RWPE2 (cell line): ENCODE results near the gene TRIM24.

Experiments
- ATAC-seq: fragments of 200-7000 bp; cut with Tn5 transposase; 3 replicates; pipeline ENCODE4 v1.9.1; 2021; ENCODE audit warnings: low read depth
- DNase-seq: peaks from one replicate; pipeline ENCODE4 v3.0.0-alpha.2; 2020; ENCODE audit warnings: low spot score
- H3K27ac ChIP-seq: fragments of 450-650 bp; 2 replicates; pipeline ENCODE4 v1.5.1; 2017; ENCODE audit warnings: mild to moderate bottlenecking; ENCODE audit not compliant: poor library complexity, severe bottlenecking
- H3K27me3 ChIP-seq: fragments of 250-450 bp; sonication (Bioruptor Pico); 2 replicates; pipeline ENCODE4 v1.5.1; 2021; ENCODE audit warnings: mild to moderate bottlenecking, moderate library complexity; ENCODE audit not compliant: insufficient read depth, poor library complexity, severe bottlenecking
- H3K36me3 ChIP-seq: fragments of 250-450 bp; sonication (Bioruptor Pico); 2 replicates; pipeline ENCODE4 v1.5.1; 2020; ENCODE audit warnings: low read depth, mild to moderate bottlenecking, moderate library complexity
- H3K4me1 ChIP-seq: fragments of 250-450 bp; sonication (Bioruptor Pico); 2 replicates; pipeline ENCODE4 v1.5.1; 2021; ENCODE audit warnings: mild to moderate bottlenecking, moderate library complexity; ENCODE audit not compliant: insufficient read depth, poor library complexity, severe bottlenecking
- H3K4me3 ChIP-seq: fragments of 250-450 bp; sonication (Bioruptor Pico); 2 replicates; pipeline ENCODE4 v1.5.1; 2021; ENCODE audit warnings: mild to moderate bottlenecking, moderate library complexity; ENCODE audit not compliant: severe bottlenecking
- H3K9me3 ChIP-seq: fragments of 250-450 bp; sonication (Bioruptor Pico); 2 replicates; pipeline ENCODE4 v1.5.1; 2021; ENCODE audit warnings: mild to moderate bottlenecking, moderate library complexity; ENCODE audit not compliant: severe bottlenecking
- CTCF ChIP-seq: fragments of 450-650 bp; IDR thresholded peaks from one replicate; pipeline ENCODE4 v1.5.1; 2017; ENCODE audit warnings: mild to moderate bottlenecking, moderate library complexity; ENCODE audit not compliant: poor library complexity, severe bottlenecking

TRIM24 gene

GRCh38 chr7:138435231-138435919, 24.7 kb upstream of the TRIM24 start:
- no peak for DNase-seq
- no peaks in the 10 kb centered on the region for H3K27me3 ChIP-seq

DNA sequence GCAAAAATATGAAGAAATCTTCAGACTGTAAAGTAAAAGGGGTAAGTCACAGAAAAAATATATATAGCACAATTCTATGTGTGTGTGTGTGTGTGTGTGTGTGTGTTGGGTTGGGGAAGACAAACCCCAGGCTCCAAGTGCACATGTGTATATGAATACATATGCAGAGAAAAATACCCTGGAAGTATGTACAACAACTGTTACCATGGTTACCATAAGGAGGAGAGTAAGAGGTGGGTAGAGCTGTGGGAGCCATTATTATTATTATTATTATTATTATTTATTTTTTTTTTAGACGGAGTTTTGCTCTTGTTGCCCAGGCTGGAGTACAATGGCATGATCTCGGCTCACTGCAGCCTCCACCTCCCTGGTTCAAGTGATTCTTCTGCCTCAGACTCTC, 23.7 kb upstream of the TRIM24 start:
- DNase-seq (no peak), ATAC-seq (no peak)
- Histone ChIP-seq H3K4me3 (no peak overlapping the region), H3K9me3 (peaks cover 6% of the 10 kb centered on the region), H3K36me3 (no peaks in the 10 kb centered on the region), H3K4me1 (no peaks in the 10 kb centered on the region), H3K27ac (no peak overlapping the region), H3K27me3 (no peaks in the 10 kb centered on the region)
- TF ChIP-seq CTCF, result no peak

More at GRCh38 chr7:138435231-138435919, 24.7 kb upstream of the TRIM24 start:
- no peaks in the 10 kb centered on the region for H3K4me1 ChIP-seq
- no peaks in the 10 kb centered on the region for H3K36me3 ChIP-seq
- no peak overlapping the region for H3K4me3 ChIP-seq
- H3K9me3 ChIP-seq, result peaks cover 6% of the 10 kb centered on the region
- no peak overlapping the region for H3K27ac ChIP-seq
- ATAC-seq, result no peak
- TF ChIP-seq CTCF, result no peak

DNA sequence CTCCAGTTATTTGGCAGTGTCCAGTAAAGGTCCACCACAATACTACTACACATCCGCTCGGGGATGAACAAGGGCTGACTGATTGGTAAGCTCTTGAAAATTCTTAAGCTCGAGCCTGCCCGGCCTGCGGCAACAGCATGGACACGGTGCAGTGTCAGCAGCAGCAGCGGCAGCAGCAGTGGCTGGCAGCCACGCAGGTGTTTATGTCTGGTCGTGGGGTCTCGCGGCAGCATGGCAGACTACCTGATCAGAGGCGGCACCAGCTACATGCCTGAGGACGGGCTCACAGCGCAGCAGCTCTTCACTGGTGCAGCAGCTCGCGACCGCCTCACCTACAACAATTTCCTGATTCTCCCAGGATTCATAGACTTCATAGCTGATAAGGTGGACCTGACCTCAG, 19.6 kb upstream of the TRIM24 start:
- DNase-seq, result no peak
- no peaks in the 10 kb centered on the region for H3K27me3 ChIP-seq
- no peak for ATAC-seq
- TF ChIP-seq CTCF, result no peak
- no peak overlapping the region for H3K27ac ChIP-seq
- H3K4me1 ChIP-seq, result no peaks in the 10 kb centered on the region
- H3K9me3 ChIP-seq, result no peaks in the 10 kb centered on the region
- H3K36me3 ChIP-seq, result no peaks in the 10 kb centered on the region
- H3K4me3 ChIP-seq, result no peak overlapping the region

- Histone ChIP-seq H3K27me3 (no peaks in the 10 kb centered on the region), H3K27ac (no peak overlapping the region), H3K36me3 (no peaks in the 10 kb centered on the region), H3K4me1 (no peaks in the 10 kb centered on the region), H3K9me3 (no peaks in the 10 kb centered on the region), H3K4me3 (no peak overlapping the region)
- DNase-seq (no peak), ATAC-seq (no peak)
- no peak for TF ChIP-seq CTCF
These were observed 17.2 kb upstream of the TRIM24 start for GRCh38 chr7:138442822-138443221.

DNA sequence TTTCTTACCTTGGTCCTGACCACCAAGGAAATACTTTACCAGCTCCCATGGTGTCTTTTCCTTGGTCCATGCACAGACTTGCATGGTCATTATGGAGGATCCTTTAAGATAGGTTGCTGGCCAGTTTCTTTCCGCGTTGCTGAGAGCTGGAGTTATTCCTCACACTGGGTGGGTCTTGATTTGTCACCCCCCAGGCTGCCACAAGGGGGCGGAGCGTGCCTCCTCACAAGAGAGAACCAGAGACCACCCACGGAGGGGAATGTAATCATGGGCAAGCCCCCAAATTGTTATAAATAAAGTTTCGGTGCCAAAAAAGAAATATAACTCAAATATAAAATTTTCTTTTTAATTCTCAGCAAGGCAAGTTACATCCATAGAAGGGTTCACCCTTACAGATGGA, 10.5 kb upstream of the TRIM24 start:
- ATAC-seq (no peak), DNase-seq (no peak)
- Histone ChIP-seq H3K27ac (no peak overlapping the region), H3K36me3 (no peaks in the 10 kb centered on the region), H3K9me3 (no peaks in the 10 kb centered on the region), H3K4me3 (no peak overlapping the region), H3K27me3 (no peaks in the 10 kb centered on the region), H3K4me1 (no peaks in the 10 kb centered on the region)
- peak; percentile 21 for TF ChIP-seq CTCF
